Medulla oblongata (tissue), 1 donor: Measurements from ENCODE around the gene EXD3.

Experiments used
- DNase-seq: peaks from one replicate; pipeline ENCODE4 v3.0.0-alpha.2; 2015; ENCODE audit errors: extremely low spot score

The EXD3 gene

DNA sequence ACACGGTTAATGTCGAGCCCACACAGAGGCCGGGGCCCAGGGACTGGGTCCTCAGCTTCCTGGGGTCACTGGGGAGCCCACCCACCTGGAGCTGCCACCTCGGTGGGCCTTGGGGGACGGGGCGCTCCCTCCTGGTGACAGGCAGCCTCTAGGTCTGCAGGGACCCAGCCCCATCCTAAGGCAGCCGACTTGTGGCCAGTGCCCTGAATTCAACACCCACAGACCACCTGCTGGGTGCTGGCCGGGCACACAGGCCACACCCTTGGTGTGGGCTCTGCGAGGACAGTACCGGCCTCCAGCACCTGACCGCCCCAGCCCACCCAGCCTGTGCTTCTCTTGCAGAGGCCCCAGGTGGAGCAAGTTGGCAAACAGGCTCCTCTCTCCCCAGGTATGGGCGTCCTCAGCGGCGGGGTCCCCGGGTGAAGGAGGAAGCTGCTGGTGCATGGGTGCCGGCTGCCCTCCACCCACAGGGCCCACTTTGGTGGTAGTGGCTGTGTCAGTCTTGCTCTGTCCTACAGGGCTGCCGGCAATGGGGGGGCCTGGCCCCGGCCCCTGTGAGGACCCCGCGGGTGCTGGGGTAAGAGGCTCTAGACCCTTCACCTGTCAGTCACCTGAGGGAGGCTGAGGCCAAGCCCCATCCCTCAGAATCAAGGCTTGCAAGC is 9.9 kb upstream of the EXD3 start:
- DNase-seq, result no peak

DNA sequence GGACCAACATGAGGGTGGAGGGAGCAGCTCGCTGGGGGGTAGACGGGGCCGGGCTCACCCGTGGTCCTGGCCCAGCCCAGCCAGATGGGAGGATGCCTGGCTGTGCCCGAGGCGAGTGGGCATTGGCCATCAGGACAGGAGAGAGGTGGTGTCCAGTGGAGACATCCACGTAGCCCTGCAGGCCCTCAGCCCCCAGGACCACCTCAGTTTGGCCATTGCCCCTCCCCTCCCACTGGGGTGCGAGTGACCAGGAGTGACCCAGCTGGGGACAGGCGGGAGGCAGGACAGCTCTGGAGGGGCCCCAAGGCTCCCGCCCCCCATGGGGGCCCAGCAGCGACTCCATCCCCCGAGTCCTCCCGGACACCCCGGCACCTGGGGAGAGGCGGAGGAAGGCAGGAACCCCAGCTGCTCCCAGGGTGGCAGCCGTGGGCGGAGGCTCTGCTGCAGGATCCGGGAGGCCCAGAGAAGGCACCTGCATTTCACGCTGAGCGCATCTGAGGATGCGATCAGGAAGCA is 8.5 kb upstream of the EXD3 start:
- no peak for DNase-seq

DNA sequence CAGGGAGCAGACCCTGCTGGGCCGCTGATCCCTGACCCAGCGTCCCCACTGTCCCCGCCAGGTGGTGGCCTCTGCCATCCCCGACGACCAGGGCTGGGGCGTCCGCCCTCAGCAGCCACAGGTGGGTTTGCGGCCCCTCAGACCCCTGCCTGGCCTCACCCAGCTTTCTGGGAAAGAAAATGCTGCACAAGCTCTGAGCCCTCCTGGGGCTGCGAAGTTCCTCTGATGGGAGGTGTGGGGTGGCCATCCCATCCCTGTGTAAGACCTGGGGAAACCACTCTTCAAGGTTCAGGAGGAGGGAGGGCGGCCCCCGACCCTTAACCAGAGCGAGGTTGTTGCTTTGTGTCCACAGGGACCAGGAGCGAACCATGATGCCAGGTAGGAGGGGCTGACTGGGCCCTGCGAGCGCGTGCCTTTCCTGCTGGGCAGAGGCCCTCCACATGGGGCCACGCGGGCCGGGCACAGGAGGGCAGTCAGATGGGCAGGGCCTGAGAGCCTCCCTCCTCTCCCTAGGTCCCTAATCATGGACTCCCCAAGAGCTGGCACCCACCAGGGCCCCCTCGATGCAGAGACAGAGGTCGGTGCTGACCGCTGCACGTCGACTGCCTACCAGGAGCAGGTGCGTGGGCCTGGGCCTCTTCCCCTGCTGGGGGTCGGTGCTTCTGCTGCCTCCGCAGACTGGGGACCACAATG is 7.9 kb upstream of the EXD3 start:
- no peak for DNase-seq

DNA sequence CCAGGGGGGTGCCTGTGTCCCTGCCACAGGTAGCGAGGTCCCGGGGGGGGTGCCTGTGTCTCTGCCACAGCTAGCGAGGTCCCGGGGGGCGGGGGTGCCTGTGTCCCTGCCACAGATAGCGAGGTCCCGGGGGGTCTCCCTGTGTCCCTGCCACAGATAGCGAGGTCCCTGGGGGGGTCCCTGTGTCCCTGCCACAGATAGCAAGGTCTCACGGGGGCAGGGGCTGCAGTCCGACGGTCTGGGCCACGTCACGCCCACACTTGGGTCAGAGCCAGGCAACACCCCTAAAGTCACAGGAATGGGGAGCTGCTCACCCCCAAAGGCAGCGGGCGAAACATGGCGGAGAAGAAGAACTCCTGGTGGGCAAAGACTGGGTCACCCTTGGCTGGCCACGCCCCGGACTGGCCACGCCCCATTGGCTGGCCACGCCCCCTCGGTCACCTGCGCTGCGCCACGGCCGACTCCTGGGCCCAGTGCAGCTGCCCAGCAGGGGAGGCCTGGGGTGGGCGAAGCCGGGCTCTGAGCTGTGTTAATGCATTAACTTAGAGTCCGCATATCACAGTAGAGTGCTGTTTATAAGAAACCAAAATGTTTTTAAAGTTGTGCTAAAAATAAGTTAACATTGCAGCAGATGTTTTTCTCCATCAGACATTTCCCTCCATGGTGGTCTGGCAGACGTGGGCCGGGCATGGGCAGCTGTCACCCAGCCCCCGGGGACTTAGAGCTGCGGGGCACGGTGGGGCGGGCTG is 7.2 kb upstream of the EXD3 start:
- no peak for DNase-seq

DNA sequence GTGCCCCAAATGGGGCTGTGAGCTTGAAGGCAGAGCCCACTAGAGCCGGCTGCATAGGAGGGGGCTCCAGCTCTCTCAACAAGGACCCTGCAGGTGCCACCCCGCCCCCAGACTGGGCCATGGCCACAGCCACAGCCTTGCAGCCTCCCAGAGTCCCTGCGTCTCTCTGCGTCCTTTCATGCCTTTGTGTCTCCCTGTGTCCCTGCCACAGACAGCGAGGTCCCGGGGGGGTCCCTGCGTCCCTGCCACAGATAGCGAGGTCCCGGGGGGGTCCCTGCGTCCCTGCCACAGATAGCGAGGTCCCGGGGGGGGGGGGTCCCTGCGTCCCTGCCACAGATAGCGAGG is 6.6 kb upstream of the EXD3 start:
- DNase-seq, result no peak

DNA sequence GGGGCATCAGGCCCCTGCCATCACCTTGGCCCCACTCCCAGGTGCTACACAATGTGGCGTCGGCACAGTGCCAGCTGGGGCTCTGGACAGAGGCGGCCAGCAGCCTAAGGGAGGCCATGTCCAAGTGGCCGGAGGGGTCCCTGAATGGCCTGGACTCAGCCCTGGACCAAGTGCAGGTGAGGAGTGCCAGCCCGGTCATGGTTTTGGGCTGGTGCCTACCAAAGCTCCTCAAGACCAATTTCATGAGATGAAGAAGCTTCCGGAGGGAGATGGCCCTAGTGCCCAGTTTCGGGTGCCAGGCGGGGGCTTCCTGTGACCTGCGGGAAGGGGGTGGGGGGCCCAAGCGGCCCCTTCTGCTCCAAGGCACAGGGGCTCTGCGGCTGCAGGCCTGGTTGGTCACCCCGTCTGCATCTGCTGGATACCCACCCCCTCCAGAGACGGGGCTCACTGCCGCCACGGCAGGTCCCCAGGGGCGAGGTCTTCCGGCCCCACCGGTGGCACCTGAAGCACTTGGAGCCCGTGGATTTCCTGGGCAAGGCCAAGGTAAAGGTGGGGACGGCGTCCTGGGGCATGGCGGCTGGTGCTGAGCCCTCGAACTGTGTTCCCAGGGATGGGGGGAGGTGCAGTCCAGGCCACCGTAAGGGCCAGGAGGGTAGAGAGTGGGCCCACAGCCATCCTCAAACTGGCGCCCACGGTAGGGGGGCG is 6.0 kb upstream of the EXD3 start:
- no peak for DNase-seq

DNA sequence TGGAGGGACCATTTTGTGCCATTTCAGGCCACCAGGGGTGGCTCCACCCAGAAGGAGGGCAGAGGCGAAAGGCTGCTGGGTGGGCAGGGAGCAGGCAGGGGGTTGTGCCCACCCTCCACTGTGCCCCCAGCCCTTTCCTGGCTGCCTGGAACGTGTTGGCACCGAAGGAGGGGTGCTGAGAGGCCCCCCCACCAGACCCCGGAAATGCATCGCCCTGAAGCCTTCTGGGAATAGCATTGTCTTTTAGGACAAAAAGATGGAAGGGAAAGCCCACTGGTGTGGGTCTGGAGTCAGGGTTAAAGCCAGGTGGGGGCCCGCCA is 5.3 kb upstream of the EXD3 start:
- DNase-seq, result no peak

DNA sequence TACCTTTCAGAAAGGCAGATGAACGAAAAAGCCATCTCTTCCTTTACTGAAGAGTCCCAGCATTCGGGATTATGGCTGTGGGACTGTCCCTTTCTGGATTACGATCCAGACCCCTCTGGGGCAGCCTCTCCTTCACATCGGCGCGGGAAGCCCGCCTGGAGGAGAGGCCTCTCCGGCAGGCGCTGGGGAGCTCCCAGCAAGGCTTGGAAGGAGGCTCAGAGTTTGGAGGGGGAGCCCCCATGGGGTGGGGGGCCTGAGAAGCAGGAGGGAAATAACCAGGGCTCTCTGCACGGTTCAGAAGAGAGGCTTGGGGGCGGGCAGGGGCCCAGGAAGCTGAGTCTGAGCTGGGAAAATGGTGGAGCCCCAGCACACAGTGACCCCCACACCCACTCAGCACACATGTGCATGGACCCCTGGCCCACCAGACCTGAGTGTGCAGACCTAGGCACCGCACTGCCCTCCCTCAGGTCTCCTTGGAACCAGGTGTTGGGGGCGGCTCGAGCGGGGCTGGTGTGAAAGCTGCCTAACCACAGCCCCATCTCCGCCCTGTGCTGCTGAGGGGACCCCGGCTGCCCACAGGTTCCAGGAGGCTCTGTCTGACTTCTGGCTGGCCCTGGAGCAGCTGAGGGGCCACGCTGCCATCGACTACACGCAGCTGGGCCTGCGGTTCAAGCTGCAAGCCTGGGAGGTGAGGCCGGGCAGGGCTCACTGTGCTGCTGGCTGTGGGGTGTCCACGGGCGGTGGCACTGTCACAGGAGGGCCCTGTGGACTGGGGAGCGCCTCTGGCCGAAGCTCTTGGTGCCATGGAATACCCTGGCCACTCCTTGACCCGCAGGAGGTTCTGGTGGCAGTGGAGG is 4.7 kb upstream of the EXD3 start:
- no peak for DNase-seq

DNA sequence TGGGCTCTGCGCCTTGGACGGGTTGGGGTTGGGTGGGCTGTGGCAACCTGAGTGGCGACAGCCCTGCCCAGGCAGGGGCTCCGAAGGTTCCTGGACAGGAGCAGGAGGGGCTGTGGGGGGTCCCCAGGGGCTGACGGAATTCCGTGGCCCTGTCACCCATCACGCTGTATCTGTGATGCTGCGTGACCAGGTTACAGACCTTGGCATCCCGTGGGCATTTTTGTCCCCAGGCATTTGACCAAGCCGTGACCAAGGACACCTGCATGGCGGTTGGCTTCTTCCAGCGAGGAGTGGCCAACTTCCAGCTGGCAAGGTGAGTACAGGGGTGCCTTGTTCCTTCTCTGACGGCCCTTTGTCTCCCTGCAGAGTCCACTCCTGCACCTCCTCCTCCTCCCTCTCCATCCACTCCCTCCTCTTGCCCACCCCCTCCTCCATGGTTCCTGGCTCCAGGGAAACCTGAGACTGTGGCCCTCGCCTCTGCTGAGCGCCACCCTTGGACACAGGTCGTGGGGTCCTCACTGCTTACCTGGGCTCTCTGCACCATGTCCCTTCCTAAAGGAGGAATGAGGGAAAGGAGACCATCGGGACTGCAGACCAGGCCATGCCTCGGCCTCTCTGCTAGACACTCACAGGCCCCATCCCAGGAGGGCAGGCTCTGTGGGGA is 3.2 kb upstream of the EXD3 start:
- DNase-seq, result no peak

DNA sequence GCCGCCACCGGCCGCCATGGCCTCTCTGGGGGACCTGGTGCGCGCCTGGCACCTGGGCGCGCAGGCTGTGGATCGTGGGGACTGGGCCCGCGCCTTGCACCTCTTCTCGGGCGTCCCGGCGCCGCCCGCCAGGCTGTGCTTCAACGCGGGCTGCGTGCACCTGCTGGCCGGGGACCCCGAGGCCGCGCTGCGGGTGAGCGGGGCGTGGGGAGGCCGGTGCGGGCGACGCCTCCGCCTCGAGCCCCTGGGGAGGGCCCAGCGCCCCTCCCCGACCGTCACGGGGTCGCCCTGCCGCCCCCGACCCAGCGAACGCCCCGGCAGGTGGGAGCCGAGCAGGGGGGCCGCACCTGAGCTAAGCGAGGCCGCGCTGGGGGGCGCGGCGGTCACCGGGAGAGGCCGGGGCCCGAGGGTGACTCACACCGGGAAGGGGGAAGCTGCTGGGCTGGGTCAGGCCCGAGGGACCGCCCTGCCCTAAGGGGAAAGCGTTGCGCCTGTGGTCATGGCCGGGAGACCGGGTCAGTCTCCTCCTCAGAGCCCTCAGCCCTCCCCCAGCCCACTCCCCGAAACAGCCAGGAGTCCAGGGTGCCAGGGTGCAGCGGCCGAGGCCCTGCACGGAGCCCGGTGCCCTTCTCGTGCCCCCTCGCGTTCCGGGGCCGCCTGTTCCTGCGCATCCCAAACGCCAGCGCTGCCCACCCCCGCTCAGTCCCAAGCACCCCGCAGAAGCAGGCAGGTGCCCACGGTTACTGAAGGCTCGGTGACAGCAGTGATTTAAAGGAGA is 741 bp upstream of the EXD3 start:
- no peak for DNase-seq

DNA sequence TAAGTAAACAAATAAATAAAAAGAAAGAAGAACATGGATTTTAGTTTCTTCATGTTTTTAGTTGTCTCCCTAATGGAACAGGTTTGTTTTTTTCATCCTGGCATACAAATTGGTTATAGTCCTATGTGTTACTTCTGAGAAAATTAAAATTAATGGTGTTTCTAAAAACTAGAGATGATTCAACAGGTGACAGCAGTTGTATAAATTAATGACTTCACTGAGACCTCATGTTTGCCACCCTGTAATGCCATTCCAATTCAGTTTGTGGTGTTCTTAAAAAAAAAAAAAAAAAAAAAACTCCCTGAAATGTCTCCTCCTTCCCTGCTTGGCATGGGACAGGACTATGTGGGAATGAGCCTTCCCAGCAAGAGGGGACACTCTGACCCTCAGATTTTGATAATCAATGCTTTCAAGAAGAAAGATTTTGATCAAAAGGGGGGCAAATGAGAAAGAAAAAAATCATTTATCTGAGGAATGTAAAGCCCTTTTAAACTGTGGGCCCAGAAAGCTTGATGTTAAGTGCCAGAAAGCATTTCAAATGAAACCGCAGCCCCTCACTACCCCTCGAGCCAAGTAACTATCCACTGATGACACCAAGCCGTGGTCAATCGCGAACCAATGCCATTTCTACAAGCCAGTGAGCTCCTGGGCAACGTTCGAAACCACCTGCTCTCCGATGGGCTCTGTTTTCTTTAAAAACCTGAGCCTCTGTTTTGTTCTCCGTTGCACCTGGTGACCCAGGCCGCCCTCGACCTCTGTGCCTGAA is 941 bp downstream of the EXD3 start:
- no peak for DNase-seq

DNA sequence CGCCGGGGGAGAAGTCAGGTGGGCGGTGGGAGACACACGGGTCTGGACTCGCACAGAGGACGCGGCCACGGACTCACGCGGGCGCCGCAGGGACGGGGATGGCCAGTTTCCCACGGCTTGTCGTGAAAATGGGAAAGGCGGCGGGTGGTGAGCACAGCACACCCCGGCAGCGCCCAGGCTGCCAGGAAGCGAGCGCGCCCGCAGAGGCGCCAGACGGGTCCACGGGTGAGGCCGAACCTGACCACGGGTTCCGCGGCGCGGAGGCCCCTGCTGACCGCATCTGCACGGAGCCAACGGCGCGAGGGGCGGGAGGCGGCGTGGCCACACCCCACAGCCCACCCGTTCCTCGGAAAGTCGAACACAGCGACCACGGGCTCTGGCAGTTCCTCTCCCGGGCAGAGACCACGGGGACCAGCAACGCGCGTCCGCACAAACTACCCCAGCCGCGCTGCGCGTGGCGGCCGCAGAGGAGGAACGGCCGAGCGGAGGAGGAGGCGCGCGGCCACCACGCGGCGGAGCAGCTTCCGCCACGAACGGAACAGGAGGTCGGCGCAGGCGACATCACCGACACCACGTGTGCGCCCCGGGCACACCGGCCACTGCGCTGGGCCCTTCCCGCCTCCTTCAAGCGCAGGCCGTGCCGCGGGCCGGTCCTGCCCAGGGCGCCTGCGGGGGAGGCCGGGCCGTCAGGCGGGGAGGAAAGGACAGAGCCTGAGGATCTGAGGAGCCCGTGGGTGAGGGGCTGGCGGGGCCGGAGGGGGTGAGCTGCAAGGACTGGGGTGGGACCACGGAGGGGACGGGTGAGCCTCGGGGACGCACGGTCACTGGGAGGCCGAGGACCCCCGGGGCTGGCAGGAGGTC is 5.6 kb downstream of the EXD3 start:
- DNase-seq, result no peak

DNA sequence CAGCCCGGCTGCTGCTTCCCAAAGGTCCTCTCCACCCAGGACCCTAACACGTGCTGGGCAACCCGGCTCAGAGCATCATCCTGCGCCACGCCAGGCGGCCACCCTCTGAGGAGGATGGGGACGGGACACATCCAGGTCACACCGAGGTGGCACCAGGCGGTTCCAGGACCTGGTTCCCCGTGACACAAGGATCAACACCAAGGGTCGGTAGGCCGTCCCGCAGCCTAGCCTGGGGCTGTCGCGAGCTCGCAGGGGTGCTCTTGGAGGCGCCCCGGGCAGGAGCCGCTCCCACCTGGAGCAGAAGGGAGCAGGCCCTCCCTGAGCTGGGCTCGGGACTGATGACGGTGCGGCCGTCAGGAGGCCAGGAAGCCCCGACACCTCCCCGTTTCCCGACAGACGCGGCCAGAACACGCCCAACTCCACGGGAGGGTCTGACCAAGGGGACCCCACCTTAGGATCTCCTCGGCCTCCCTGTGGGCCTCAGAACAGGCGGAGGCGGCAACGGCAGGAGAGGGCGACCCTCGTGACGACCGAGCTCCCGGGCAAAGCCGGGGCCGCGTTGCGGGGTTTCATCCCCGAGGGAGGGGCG is 6.3 kb downstream of the EXD3 start:
- DNase-seq, result no peak

DNA sequence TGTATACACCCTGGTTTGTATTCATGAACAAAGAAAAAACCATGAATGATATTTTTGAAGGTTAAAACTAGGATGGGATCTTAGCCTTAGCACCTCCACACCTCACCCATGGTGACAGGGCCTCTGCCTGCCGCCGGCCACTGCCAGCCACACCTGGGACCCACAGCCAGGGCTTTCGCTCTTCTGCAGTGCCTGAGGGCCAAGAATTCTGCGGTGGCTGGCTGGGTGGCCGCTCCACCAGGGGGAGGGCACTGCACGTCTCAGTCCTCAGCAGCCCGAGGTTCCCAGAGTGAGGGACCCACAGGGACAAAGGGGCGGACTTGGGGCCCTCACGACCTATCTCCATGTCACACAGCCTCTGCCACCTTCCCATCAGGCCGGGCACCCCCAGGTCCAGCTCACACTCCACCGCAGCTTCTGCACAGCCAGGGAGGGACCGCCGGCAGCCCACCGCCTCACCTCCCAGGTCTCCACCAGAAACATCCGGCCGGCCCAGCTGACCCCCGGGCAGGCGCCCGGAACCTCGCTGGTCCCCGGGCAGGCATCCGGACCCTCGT is 6.9 kb downstream of the EXD3 start:
- DNase-seq, result no peak

DNA sequence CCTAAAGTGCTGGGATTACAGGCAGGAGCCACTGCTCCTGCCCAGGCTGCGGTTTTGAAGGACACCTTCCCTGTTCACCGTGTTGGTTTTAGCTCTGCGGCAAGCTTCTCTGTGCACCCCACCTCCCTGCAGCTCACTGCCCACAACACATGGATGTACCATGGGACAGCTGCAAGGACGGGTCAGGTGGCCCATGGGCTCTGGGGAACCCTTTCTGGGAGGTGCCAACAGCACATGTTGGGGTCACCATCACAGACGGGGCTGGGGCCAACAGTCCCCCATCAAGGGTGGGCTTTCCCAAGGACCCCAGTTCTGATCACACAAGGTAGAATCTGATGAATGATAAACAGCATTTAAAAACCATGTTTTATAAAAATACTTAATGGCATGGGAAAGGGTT is 7.5 kb downstream of the EXD3 start:
- DNase-seq, result no peak

DNA sequence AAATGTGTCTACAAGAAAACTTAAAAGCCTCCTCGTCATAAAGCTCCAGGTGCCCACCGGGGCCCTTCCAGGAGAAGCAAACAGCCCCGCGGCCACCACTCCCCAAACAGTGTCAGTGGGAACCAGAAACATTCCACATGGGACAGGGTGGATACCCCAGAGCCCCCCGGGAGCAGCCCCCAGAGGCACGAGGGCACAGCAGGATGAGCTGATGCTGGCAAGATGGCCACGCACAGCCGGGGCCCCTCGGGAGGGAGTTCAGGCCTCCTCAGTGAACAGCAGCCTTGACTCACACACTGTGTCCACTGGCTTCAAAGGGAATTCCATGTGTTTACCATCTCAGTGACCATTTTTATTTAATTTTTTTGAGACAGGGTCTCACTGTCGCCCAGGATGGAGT is 10.5 kb downstream of the EXD3 start:
- no peak for DNase-seq

DNA sequence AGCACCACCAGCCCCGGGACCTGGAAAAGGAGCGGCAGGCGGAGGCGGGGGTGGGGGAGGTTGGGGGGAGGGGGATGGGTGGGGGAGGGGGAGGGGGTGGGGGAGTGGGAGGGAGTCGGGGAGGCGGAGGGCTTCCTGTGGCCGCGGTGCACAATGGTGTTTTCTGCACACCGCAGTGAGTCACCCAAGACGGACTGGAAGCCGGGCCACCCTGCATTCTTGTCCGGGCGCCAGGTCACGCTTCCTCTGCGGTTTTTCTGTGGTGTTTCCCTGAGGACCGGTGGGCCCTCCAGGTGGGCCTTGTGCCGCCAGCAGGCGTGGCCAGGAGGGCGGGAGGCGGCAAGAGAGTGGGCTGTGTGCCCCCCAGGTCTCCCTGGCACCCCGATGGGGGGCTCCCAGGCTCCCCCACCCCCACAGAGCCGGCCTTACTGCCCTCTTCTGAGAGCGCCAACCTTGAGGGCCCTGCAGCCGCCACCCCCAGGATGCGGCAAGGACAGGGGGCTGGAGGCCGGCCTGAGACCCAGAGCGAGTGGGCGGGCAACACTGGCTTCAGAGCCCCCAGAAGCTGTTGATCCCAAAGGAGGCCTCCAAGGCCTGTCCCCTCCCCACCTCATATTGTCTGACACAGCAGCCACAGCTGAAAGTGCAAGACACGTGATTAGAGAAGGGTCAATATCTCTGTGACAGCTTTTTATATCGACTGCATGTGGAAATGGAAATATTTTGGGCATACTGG is 11.1 kb downstream of the EXD3 start:
- peak; percentile 12 for DNase-seq
